Measurements from ENCODE around the gene FCAMR.

The FCAMR gene

DNA sequence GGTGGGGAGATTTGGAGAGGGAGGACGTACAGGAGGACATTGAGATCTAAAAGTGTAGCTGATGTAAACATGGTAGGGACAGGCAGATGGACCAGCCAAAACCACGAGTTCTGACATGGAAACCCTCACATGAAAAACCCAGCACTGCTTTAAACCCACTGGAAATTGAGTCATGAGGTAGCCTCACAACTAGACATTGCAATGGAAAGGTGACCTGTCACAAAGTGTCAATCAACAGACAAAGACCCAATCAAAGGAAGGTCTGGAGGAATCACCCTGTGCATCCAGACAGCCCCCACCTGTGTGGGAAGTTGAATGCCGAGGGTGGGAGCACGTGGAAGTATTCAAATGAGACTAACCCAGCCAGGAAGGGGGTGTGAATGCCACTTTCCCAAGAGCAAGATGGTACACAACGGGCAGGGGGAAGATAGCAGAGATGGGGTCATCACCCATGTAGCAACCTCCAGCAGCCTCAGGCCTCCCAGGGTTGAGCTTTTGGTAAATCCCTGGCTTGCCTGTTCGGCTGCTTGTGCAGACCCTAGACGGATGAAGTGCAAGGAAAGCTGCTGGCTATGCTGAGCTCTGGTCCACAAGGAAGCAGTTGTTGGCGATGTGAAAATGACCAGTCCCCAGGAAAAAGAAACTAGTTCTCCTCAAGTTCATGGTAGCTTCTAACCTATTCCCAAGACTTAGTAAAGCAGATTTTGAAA lies 54.1 kb downstream of the FCAMR start:
- Histone ChIP-seq H3K4me2 (ENCODE audit: low read length) (no peak overlapping the region), H3K79me2 (ENCODE audit: low read length) (no peaks in the 10 kb centered on the region), H3K9ac (ENCODE audit: low read length) (no peak overlapping the region), H4K20me1 (ENCODE audit: insufficient read depth, low read length) (no peaks in the 10 kb centered on the region), H3K27ac (ENCODE audit: low read length) (no peak overlapping the region), H3K36me3 (replicated peaks; ENCODE audit: low read depth, low read length) (no peaks in the 10 kb centered on the region), H3K4me1 (ENCODE audit: low read length) (peaks cover 19% of the 10 kb centered on the region), H3K27me3 (ENCODE audit: low read depth, low read length) (no peaks in the 10 kb centered on the region), H2AFZ (ENCODE audit: low read depth, low read length) (no peak overlapping the region), H3K9me3 (ENCODE audit: insufficient read depth, low read length) (no peaks in the 10 kb centered on the region), H3K4me3 (ENCODE audit: low read length) (no peak overlapping the region)
- TF ChIP-seq EZH2phosphoT487 (IDR thresholded peaks at IDR 0.05; ENCODE audit: low read depth) = no peak
- no peak for TF ChIP-seq CTCF (IDR thresholded peaks at IDR 0.05; ENCODE audit: low read depth, low read length)

DNA sequence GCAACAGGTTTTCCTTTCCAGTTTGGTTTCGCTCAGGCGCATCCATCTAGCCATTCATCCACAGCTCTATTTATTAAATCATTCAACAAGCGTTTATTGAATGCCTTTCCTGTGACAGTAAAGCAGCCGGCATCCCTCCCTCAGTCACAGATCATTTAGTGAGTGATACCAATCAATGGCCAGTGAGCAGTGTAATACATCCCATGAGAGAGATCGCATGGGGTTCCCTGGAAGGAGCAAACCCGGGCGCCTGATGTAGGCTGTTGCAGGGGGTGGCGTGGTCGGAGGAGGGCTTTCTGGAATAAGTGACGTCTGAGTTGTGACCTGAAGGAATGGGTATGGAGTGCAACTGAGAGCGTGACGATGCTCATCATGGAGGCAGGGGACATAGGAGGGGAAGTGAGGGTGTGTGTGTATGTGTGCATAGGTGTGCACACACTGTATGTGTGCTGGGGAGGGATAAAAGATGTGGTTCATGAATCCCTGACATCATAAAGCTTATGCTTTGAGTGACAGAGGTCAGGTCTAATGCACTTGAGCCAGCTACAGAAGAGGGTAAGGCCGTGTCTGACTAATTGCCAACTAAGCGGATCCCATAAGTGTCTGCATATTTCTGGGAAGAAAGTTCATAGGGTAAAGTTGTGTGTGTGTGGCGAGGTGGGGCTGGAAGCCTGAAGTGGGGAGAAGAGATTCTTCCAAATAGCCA lies 55.1 kb downstream of the FCAMR start:
- no peak overlapping the region for H3K27ac ChIP-seq (ENCODE audit: low read length)
- TF ChIP-seq CTCF (IDR thresholded peaks at IDR 0.05; ENCODE audit: low read depth, low read length) (no peak), EZH2phosphoT487 (IDR thresholded peaks at IDR 0.05; ENCODE audit: low read depth) (no peak)
- no peaks in the 10 kb centered on the region for H3K9me3 ChIP-seq (ENCODE audit: insufficient read depth, low read length)
- H3K27me3 ChIP-seq (ENCODE audit: low read depth, low read length) = peaks cover 4% of the 10 kb centered on the region
- H2AFZ ChIP-seq (ENCODE audit: low read depth, low read length) = no peak overlapping the region
- peaks cover 14% of the 10 kb centered on the region for H3K4me1 ChIP-seq (ENCODE audit: low read length)
- H3K79me2 ChIP-seq (ENCODE audit: low read length) = no peaks in the 10 kb centered on the region
- no peaks in the 10 kb centered on the region for H4K20me1 ChIP-seq (ENCODE audit: insufficient read depth, low read length)
- H3K9ac ChIP-seq (ENCODE audit: low read length) = no peak overlapping the region
- H3K36me3 ChIP-seq (replicated peaks; ENCODE audit: low read depth, low read length) = no peaks in the 10 kb centered on the region
- no peak overlapping the region for H3K4me2 ChIP-seq (ENCODE audit: low read length)
- H3K4me3 ChIP-seq (ENCODE audit: low read length) = no peak overlapping the region

GRCh38 chr1:206913766-206914537 lies 56.3 kb downstream of the FCAMR start:
- no peaks in the 10 kb centered on the region for H3K79me2 ChIP-seq (ENCODE audit: low read length)
- no peak overlapping the region for H2AFZ ChIP-seq (ENCODE audit: low read depth, low read length)
- H4K20me1 ChIP-seq (ENCODE audit: insufficient read depth, low read length) = no peaks in the 10 kb centered on the region
- H3K4me3 ChIP-seq (ENCODE audit: low read length) = no peak overlapping the region
- H3K27me3 ChIP-seq (ENCODE audit: low read depth, low read length) = peaks cover 16% of the 10 kb centered on the region
- H3K4me1 ChIP-seq (ENCODE audit: low read length) = peaks cover 19% of the 10 kb centered on the region
- H3K27ac ChIP-seq (ENCODE audit: low read length) = no peak overlapping the region
- no peaks in the 10 kb centered on the region for H3K9me3 ChIP-seq (ENCODE audit: insufficient read depth, low read length)
- no peak overlapping the region for H3K9ac ChIP-seq (ENCODE audit: low read length)
- TF ChIP-seq CTCF (IDR thresholded peaks at IDR 0.05; ENCODE audit: low read depth, low read length) (no peak), EZH2phosphoT487 (IDR thresholded peaks at IDR 0.05; ENCODE audit: low read depth) (no peak)
- no peaks in the 10 kb centered on the region for H3K36me3 ChIP-seq (replicated peaks; ENCODE audit: low read depth, low read length)
- no peak overlapping the region for H3K4me2 ChIP-seq (ENCODE audit: low read length)
